Type B pancreatic cell (in vitro differentiated cells): Measurements from ENCODE around the gene GPC6. TPM values are rescaled to one million over a fixed set of nuclear protein-coding genes. Genes with fewer than 3 reads are reported as not detected.

ENCODE experiments used
- DNase-seq: peaks from one replicate; pipeline ENCODE4 v3.0.0; 2021; ENCODE audit warnings: mixed read lengths; ENCODE audit not compliant: unreplicated experiment; ENCODE audit errors: extremely low spot score
- H3K27ac Mint-ChIP-seq: 2 replicates; pipeline ENCODE4 v1.8.0; 2021; ENCODE audit warnings: mild to moderate bottlenecking, mixed read lengths
- H3K27me3 Mint-ChIP-seq: 2 replicates; pipeline ENCODE4 v1.8.0; 2021; ENCODE audit warnings: mixed read lengths
- H3K36me3 Mint-ChIP-seq: 2 replicates; pipeline ENCODE4 v1.8.0; 2021; ENCODE audit warnings: mixed read lengths
- H3K4me1 Mint-ChIP-seq: one replicate; pipeline ENCODE4 v1.8.0; 2021; ENCODE audit warnings: mixed read lengths; ENCODE audit not compliant: unreplicated experiment
- H3K4me3 Mint-ChIP-seq: 2 replicates; pipeline ENCODE4 v1.8.0; 2021; ENCODE audit warnings: mild to moderate bottlenecking, mixed read lengths
- H3K9me3 Mint-ChIP-seq: 2 replicates; pipeline ENCODE4 v1.8.0; 2021; ENCODE audit warnings: mixed read lengths
- CTCF ChIP-seq: fragments of 200-600 bp; sonication (generic); conservative IDR thresholded peaks from 2 replicates; pipeline ENCODE4 v1.5.0; 2021; ENCODE audit warnings: antibody characterized with exemption, mild to moderate bottlenecking
- total RNA-seq: library from RNA; stranded (reverse); gene quantifications from 2 replicates; pipeline ENCODE4 v1.2.1, GENCODE V29; 2021; ENCODE audit warnings: low replicate concordance

GPC6 gene
- total RNA-seq, 1 donor from 2014 or later = 30.5 TPM

DNA sequence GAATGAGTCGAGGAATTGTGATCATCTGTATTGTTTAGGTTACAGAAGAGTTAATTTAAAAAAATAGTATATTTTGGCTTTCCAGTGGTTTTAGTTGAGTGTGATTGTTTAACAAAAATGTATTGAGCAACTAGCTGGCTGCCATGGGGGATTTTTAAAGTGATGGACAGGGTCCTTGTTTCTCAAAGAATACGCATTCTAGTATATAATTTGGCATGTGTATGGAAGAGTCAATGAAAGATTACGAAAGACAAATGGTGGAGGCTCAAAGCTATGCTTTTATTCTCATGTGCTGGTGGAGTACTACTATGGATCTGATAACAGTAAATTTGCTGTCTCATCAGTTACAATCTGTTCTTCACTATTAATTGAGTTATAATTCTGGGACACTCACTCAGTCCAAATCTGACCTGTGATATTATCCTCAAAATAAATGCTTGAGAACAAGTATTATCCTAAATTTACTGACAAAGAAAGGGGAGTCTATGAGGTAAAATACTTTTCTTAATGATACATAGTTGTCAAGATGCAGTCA is 240.0 kb downstream of the GPC6 start:
- Mint-ChIP-seq H3K27me3 (no peaks in the 10 kb centered on the region), H3K9me3 (peaks cover 15% of the 10 kb centered on the region), H3K4me1 (no peaks in the 10 kb centered on the region), H3K4me3 (no peak overlapping the region), H3K27ac (no peak overlapping the region), H3K36me3 (no peaks in the 10 kb centered on the region)
- DNase-seq = no peak
- TF ChIP-seq CTCF = no peak

DNA sequence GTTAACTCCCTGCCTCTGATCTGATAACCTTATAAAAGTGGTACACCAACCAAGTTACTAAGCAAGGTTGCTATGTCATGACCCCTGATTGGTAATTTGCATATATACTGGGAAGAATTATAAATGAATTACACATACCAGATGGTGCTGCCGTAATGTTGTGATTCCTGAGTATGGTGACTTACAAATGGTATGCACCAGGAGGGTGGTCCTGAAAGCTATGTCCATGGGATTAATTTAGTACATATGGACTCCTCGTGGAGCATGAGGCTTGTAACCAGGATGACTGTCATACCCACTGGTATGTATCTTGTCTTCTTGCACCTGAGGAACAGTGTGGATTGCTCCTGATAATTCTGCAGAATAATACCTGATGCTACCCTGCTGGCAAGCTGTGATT is 240.6 kb downstream of the GPC6 start:
- DNase-seq = no peak
- H3K9me3 Mint-ChIP-seq = peaks cover 21% of the 10 kb centered on the region
- H3K27ac Mint-ChIP-seq = no peak overlapping the region
- H3K4me3 Mint-ChIP-seq = no peak overlapping the region
- no peaks in the 10 kb centered on the region for H3K4me1 Mint-ChIP-seq
- H3K36me3 Mint-ChIP-seq = peaks cover 3% of the 10 kb centered on the region
- TF ChIP-seq CTCF = no peak
- H3K27me3 Mint-ChIP-seq = no peaks in the 10 kb centered on the region

DNA sequence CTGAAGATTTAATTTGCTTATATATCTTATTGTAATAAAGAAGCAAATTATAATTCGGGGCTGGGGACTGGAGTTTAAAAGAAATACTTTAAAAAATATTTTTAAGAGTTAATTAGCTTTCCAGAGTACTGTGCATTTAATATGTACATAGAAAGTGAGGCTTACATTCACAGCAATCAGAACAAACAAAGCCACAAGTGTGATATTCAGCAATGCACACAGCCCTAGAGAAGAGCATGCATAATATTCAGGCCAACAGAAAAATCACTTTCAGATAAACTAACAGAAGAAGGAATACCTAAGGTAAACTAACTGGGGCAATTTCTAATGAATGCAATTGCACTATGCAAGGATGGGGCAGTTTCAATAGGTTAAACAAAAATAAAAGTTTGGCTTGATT is 241.8 kb downstream of the GPC6 start:
- H3K4me1 Mint-ChIP-seq = no peaks in the 10 kb centered on the region

DNA sequence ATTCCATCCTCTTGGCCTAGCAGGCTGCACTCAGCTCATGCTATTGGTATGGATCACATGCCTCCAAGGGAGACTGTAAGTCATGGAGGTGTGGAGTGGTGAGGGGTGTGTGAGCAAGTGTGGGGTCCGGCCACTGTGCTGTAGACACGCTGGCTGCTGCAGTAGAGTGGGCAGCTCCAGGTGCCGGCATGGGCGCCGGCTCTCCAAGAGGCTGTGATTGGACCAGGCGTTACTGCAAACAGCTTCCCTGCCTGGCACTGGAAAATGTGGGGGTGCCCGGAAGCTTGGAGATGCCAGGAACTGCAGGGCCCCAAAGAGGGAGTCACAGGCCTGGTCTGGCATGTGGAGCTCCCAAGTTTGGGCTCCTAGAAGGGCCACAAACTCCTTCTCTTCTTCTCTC is 245.7 kb downstream of the GPC6 start:
- no peak for DNase-seq
- Mint-ChIP-seq H3K27ac (no peak overlapping the region), H3K9me3 (peaks cover 15% of the 10 kb centered on the region), H3K4me3 (no peak overlapping the region), H3K27me3 (no peaks in the 10 kb centered on the region), H3K4me1 (peaks cover 5% of the 10 kb centered on the region), H3K36me3 (peaks cover 3% of the 10 kb centered on the region)
- no peak for TF ChIP-seq CTCF

More for the DNA sequence above, 241.8 kb downstream of the GPC6 start:
- Mint-ChIP-seq H3K27ac (no peak overlapping the region), H3K9me3 (peaks cover 21% of the 10 kb centered on the region), H3K36me3 (peaks cover 3% of the 10 kb centered on the region), H3K27me3 (no peaks in the 10 kb centered on the region), H3K4me3 (no peak overlapping the region)
- no peak for TF ChIP-seq CTCF
- DNase-seq = no peak

DNA sequence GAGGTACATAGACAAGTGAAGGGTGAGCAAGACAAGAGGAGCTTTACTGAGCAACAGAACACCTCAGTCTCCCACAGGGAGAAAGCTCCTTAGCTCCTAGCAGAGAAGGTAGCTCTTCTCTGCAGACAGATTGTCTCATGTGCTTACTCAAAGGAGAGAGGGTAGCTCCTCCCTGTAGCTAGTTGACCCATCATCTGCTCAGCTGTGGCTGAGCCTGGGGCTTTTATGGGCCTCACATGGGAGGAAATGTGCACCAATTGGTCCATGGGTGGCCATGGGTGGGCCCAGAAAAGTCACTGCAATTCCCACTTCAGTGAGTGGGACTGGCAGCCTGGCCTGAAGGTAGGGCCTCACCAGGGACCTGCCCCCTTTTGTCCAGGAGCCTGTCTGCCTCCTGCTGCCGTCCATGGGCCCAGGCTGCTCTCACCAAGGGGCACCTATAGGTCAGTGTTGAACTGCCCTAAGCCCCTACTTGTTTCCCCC is 246.2 kb downstream of the GPC6 start:
- peaks cover 15% of the 10 kb centered on the region for H3K9me3 Mint-ChIP-seq
- no peak for TF ChIP-seq CTCF
- no peak for DNase-seq
- peaks cover 5% of the 10 kb centered on the region for H3K4me1 Mint-ChIP-seq
- H3K27me3 Mint-ChIP-seq = no peaks in the 10 kb centered on the region
- H3K4me3 Mint-ChIP-seq = no peak overlapping the region
- H3K36me3 Mint-ChIP-seq = peaks cover 3% of the 10 kb centered on the region
- H3K27ac Mint-ChIP-seq = no peak overlapping the region
